HUES6 (cell line): ENCODE results near the gene GIPC3.

Experiments used
- H3K27ac ChIP-seq: 2 replicates; pipeline ENCODE4 v1.7.0; 2013; ENCODE audit warnings: low read depth, mild to moderate bottlenecking, low read length, inconsistent platforms
- H3K27me3 ChIP-seq: 2 replicates; pipeline ENCODE4 v1.6.1; 2013; ENCODE audit warnings: low read length; ENCODE audit not compliant: control insufficient read depth, insufficient read depth
- H3K36me3 ChIP-seq: 2 replicates; pipeline ENCODE4 v1.6.1; 2013; ENCODE audit warnings: low read length; ENCODE audit not compliant: control insufficient read depth, insufficient read depth
- H3K4me1 ChIP-seq: 2 replicates; pipeline ENCODE4 v1.6.1; 2013; ENCODE audit warnings: low read length; ENCODE audit not compliant: control insufficient read depth, insufficient read depth
- H3K4me3 ChIP-seq: 2 replicates; pipeline ENCODE4 v1.5.1; 2013; ENCODE audit warnings: low read depth, low read length
- H3K9ac ChIP-seq: one replicate; pipeline ENCODE4 v1.6.1; 2013; ENCODE audit warnings: mild to moderate bottlenecking, low read length
- H3K9me3 ChIP-seq: 2 replicates; pipeline ENCODE4 v1.6.1; 2013; ENCODE audit warnings: low read depth, low read length; ENCODE audit not compliant: control insufficient read depth, insufficient read depth

GIPC3 gene

DNA sequence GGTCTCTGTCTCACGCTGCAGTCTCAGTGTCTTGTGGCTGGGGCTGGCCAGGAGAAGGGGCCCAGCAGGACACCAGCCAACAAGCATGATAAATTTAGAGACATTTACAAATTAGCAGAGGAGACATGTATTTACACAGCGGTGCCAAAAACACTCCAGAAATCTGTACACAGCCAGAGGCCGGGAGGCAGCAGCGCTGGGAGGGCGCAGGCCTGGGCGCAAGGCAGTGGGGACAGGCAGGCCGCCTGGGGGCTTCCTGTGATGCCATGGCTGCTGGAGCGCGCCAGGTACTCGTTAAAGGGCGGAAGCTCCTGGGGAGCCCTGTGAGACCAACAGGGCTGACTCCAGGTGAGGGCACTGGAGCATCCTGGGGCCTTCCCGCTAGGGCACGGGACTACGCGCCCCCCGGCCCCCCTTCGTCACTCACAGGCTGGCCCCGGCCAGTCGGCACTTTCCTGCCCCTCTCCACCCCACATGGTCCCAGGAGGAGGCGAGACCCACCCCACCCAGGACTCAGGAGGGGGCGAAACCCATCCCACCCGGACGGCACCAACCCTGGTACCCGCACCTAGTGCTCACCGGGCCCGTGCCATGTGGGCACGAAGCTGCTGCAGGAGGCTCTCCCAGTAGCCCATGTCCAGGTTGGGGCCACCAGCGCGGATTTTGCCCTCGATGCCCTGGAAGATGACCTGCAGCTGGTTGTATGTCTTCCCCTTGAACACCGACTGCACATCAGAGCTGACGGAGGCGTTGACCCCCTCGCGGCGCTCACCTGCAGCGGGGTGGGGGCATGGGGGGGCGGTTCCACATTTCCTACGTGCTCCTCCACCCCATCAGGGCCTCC lies 28.8 kb downstream of the GIPC3 start:
- Histone ChIP-seq H3K27ac (no peak overlapping the region), H3K36me3 (peaks cover 59% of the 10 kb centered on the region), H3K27me3 (no peaks in the 10 kb centered on the region), H3K4me1 (peaks cover 3% of the 10 kb centered on the region; the same call in 1 of the 2 replicates), H3K4me3 (no peak overlapping the region), H3K9ac (no peak overlapping the region), H3K9me3 (no peaks in the 10 kb centered on the region)

DNA sequence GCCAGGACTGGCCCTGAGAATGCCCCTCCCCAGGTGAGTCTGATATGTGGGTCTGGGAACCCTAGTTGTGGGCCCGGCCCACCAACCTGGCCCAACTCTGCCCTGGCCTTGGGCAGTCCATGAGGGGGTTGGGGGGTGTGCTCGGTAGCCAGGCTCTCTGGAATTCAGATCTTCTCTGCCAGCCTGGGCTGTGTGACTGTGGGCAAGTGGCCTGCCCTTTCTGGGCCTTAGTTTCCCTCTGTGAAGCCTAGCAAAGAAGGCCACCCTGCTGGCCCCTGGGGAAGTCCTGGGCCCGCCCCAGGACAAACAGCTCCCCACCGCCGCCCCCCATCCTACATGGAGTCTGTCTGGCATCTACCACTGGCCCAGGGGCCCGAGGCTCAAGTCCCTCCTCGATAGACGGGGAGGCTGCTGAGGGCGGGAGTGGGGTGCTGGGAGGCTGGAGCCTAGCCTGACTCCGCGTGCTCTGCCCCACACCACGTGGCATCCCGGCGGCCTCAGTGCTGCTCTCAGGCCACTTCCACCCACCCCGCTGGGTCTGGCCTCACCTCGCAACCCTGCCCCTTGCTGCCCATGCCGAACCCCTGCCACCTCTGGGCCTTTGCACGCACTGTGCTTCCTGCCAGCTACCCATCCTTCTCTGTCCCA lies 29.7 kb downstream of the GIPC3 start:
- Histone ChIP-seq H3K9ac (no peak overlapping the region), H3K27ac (no peak overlapping the region), H3K4me1 (peaks cover 3% of the 10 kb centered on the region; the same call in 1 of the 2 replicates), H3K27me3 (no peaks in the 10 kb centered on the region), H3K9me3 (no peaks in the 10 kb centered on the region), H3K36me3 (peaks cover 64% of the 10 kb centered on the region), H3K4me3 (no peak overlapping the region)

DNA sequence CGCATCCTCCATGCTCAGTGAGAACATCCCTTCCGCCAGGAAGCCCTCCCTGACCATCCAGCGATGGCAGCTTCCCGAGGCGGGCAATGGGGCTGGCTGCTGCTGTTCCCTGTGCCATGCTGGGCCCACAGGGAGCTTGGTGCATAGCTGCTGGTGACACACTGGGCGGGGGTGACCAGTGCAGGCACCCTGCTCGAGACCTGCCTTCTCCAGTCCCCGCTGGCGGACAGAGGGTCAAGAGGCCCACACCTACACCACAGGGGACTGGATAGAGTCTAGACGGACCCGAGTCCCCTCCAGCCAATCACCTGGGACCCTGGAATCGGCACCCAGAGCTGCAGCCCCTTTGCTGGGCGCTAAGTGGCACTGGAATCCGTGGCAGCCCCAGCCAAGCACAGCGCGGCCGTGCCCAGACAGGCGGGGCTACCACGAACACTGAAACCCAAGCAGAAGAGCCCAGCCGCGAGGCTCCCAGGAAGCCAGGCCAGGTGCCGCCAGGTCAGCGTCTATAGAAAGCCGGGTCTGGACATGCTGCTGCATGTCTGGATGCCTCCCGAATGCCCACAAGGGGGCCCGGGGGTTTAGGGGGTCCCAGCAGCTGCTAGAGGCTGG lies 30.4 kb downstream of the GIPC3 start:
- Histone ChIP-seq H3K27ac (no peak overlapping the region), H3K4me3 (no peak overlapping the region), H3K9ac (no peak overlapping the region), H3K9me3 (no peaks in the 10 kb centered on the region), H3K27me3 (no peaks in the 10 kb centered on the region), H3K4me1 (peaks cover 3% of the 10 kb centered on the region; the same call in 1 of the 2 replicates), H3K36me3 (peaks cover 63% of the 10 kb centered on the region)

GRCh38 chr19:3617463-3617862 lies 32.2 kb downstream of the GIPC3 start:
- Histone ChIP-seq H3K36me3 (peaks cover 56% of the 10 kb centered on the region), H3K9me3 (no peaks in the 10 kb centered on the region), H3K4me1 (peaks cover 3% of the 10 kb centered on the region; the same call in 1 of the 2 replicates), H3K4me3 (no peak overlapping the region), H3K27me3 (no peaks in the 10 kb centered on the region), H3K27ac (no peak overlapping the region), H3K9ac (no peak overlapping the region)

GRCh38 chr19:3618144-3618810 lies 33.0 kb downstream of the GIPC3 start:
- Histone ChIP-seq H3K9ac (no peak overlapping the region), H3K4me3 (no peak overlapping the region), H3K27ac (no peak overlapping the region), H3K4me1 (peaks cover 3% of the 10 kb centered on the region; the same call in 1 of the 2 replicates), H3K9me3 (no peaks in the 10 kb centered on the region), H3K36me3 (peaks cover 56% of the 10 kb centered on the region), H3K27me3 (no peaks in the 10 kb centered on the region)

DNA sequence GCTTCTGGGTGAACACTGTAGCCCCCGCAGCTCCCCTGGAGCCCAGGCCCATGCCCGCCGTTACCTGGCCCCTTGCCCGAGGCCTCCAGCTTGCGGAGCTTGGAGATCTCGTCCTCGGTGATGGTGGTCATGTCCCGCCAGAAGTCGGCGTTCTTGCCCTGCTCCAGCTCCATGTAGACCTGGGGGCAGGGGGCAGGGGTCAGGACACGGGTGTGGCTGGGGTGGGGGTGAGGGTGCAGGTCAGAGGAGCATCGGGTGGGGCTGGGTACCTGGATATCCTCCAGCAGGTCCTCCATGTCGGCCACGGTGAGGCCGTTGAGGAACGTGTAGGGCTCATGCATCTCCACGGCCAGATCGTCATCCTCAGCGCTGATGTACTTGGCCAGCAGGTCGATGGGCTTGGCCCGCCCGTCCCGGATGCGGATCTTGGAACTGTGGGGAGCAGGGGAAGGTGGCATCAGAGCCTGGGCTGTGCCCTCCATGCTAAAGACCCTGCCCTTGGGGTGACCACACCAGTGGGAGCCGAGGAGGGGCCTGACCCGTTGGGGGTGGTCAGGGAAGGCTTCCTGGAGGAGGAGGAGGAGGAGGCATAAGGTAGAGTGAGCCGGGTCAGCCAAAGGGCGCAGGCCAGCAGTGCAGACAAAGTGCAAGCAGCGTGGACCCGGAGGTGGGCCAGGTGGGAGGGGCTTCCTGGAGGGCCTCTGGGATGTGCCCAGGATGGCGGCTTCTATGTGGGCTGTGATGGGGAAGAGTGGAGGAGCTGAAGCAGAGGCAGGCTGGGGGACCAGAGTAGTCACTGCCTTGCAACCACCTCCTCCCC lies 33.7 kb downstream of the GIPC3 start:
- Histone ChIP-seq H3K4me3 (no peak overlapping the region), H3K9me3 (no peaks in the 10 kb centered on the region), H3K27me3 (no peaks in the 10 kb centered on the region), H3K9ac (no peak overlapping the region), H3K27ac (no peak overlapping the region), H3K36me3 (peaks cover 55% of the 10 kb centered on the region), H3K4me1 (peaks cover 3% of the 10 kb centered on the region; the same call in 1 of the 2 replicates)

GRCh38 chr19:3619631-3620012 lies 34.3 kb downstream of the GIPC3 start:
- Histone ChIP-seq H3K27me3 (no peaks in the 10 kb centered on the region), H3K27ac (no peak overlapping the region), H3K9ac (no peak overlapping the region), H3K36me3 (peaks cover 51% of the 10 kb centered on the region), H3K4me3 (no peak overlapping the region), H3K4me1 (peaks cover 3% of the 10 kb centered on the region; the same call in 1 of the 2 replicates), H3K9me3 (no peaks in the 10 kb centered on the region)

DNA sequence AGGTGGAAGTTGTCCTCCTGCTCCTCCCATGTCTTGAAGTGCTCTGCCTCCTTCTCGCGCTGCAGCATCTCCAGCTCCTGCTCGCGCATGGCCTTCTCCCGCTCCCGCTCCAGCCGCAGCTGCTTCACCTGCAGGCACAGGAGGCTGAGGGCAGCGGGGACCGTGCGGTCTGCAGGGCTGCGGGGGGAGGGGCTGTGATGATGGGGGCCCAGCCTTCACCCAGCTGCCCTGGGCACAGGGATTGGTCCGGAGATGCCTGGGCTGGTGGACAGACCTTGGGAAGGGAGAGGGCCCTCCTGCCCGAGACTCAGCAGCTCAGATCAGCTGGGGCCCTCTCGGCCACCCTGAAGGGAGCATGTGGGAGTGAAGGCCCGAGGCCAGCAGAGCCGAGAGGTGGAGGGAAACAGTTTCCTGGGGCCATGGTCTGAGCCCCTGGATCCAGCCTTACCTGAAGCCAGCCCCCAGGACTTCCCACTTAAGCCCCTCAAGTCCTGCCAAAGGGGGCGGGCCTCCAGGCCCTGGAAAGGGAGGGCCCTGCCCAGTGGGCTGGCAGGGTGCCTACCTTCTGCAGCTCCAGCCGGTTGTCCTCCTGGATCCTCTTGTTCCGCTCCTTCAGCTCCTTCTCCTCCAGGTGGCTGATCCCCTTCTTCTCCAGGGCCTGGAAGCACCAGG lies 35.0 kb downstream of the GIPC3 start:
- Histone ChIP-seq H3K36me3 (peaks cover 50% of the 10 kb centered on the region), H3K9me3 (no peaks in the 10 kb centered on the region), H3K9ac (no peak overlapping the region), H3K4me3 (no peak overlapping the region), H3K4me1 (peaks cover 3% of the 10 kb centered on the region; the same call in 1 of the 2 replicates), H3K27ac (no peak overlapping the region), H3K27me3 (no peaks in the 10 kb centered on the region)

DNA sequence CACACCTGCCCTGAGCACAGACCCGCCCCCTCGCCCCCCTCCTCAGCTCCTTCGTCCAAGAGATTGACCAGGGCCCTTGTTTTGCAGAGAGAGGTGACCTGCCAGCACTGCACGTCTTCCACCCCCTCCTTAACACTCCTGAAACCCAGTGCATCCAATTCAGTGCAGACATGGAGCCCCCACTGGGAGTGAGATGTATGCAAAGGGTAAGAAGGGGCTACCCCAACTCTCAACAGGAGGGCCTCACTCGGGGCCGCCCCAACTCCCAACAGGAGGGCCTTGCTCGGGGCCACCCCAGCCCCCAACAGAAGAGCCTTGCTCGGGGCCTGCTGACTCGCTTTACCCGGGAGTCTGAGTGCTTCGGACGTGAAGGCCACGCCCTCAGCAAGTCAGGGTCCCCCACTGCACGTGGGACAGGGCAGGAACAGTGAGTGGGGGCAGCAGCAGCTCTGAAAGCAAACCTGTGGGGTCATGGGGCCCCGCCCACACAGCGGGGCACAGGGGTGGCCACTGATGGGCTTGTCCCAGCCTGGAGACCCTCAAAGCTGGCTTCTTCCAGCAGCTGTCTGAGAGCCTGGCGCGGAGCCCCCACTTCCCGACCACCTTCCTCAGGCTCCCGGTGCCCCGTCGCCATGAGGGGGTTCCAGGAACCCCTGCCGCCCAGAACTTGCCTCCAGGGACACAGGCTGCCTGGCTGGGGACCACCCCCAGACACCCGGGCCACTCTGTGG lies 35.7 kb downstream of the GIPC3 start:
- H3K36me3 ChIP-seq, result peaks cover 44% of the 10 kb centered on the region
- H3K9ac ChIP-seq, result no peak overlapping the region
- H3K27me3 ChIP-seq, result no peaks in the 10 kb centered on the region
- H3K4me3 ChIP-seq, result no peak overlapping the region
- no peak overlapping the region for H3K27ac ChIP-seq
- H3K9me3 ChIP-seq, result no peaks in the 10 kb centered on the region
- peaks cover 3% of the 10 kb centered on the region; the same call in 1 of the 2 replicates for H3K4me1 ChIP-seq
